Measurements from ENCODE around the gene OPRL1.

GRCh38 chr20:64148581-64148980 lies 68.7 kb downstream of the OPRL1 start:
- TF ChIP-seq CTCF (IDR thresholded peaks at IDR 0.05) = no peak
- TF ChIP-seq POLR2AphosphoS5 (IDR thresholded peaks at IDR 0.05; ENCODE audit: low read depth, low read length) = no peak

All from Panc1 (cell line).